A549 treated with dexamethasone at 1 μM for 4 hours (cell line): Measurements from ENCODE around the gene CNST. TPM values are rescaled to one million over a fixed set of nuclear protein-coding genes. Genes with fewer than 3 reads are reported as not detected.

Experiments used
- total RNA-seq: library from RNA; stranded (reverse); fragments of 200-300 nt; extraction: Qiagen RNA extraction; gene quantifications from 5 replicates; pipeline ENCODE4 v1.2.3, GENCODE V29; 2022

The CNST gene, protein sequence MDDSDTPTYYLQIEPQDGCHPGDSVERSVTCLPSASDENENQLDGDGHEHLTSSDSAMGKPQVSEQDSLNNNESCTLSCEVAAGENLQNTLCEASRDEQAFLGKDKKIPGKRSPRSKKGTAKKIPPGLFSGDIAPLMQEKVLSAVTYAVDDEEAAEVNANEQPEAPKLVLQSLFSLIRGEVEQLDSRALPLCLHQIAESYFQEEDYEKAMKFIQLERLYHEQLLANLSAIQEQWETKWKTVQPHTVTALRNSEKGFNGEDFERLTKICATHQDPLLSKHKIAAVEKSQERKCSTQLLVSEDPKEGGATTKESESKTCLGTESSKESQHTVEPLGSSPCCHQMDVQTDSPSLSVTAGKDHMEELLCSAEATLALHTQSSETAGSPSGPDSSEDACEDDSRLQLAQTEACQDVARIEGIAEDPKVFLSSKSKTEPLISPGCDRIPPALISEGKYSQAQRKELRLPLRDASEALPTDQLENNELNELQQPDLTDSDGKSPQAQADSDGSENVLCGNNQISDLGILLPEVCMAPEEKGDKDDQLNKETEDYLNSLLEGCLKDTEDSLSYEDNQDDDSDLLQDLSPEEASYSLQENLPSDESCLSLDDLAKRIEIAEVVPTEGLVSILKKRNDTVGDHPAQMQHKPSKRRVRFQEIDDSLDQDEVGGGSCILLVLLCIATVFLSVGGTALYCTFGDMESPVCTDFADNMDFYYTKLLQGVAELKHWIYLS
- total RNA-seq, result 6.6 to 9.0 TPM (median 8.5 TPM) in 5 replicates

DNA sequence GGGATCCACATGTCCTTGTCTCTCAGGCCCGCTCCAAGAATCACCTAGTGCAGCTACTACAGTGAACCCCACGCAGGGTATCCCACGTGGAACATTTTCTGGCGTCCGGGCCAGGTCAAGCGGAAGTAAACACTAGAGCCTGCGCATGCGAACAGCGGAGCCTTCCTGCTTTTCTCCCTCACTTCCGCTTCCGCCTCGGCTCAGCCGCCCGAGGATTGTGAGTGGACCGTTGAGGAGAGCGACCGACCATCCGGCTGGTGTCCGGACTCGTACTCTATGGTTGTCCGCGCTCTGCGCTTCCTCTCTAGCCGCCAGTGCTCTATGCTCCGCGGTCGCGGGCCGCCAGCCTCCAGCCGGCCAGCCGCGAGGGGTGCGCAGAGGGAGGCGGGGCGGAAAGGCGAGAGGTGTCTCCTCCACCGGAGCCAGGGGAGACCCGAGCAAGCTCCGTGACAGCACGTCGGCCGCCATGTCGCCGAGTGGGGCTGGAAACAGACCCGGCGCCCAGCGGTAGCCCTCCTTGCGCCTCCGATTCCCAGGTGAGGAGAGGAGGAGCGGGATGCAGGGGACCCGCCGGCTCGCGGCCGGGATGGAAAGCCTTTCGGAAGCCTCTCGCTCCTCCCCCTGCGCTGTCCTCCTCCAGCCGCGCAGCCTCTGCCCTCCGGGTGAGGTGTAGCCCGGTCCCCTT, at the start of gene CNST, which contains the start of gene TFB2M:
CNST (plus strand) TSS at position 329 of the 685 bp plus-strand sequence. CDS start 25,107 bp downstream, outside the sequence.
TFB2M (minus strand) TSS at position 134 of the 685 bp plus-strand sequence; CDS start at position 11, 123 bp downstream.

Other genes starting within 250 kb of the CNST start
- 13.5 to 15.0 TPM (median 14.4 TPM) in 5 replicates for gene SMYD3, start 59.2 kb upstream of the CNST start, total RNA-seq
- 31.4 to 36.8 TPM (median 35.6 TPM) in 5 replicates for gene TFB2M, start 195 bp upstream of the CNST start, total RNA-seq
- 45.9 to 49.2 TPM (median 47.9 TPM) in 5 replicates for gene SCCPDH, start 158.0 kb downstream of the CNST start, total RNA-seq